22Rv1 (cell line): ENCODE measurements around the gene FRY.

ENCODE experiments used
- CTCF ChIP-seq: fragments of 450-650 bp; IDR thresholded peaks from 2 replicates; pipeline ENCODE4 v1.5.1; 2017; ENCODE audit warnings: mild to moderate bottlenecking
- ZFX ChIP-seq: fragments of 450-650 bp; IDR thresholded peaks from 2 replicates; pipeline ENCODE4 v1.6.1; 2017; ENCODE audit warnings: antibody characterized with exemption, borderline replicate concordance

GRCh38 chr13:32164622-32165268 lies 133.2 kb downstream of the FRY start:
- peak; percentile 92 for TF ChIP-seq CTCF
- TF ChIP-seq ZFX, result no peak
